HL-60 (cell line): Measurements from ENCODE around the gene LRRC66.

Source experiments
- CTCF ChIP-seq: IDR thresholded peaks from one replicate; pipeline ENCODE4 v1.5.1; 2011; ENCODE audit warnings: low read length, control low read depth, inconsistent platforms; ENCODE audit not compliant: insufficient read depth
- GABPA ChIP-seq: IDR thresholded peaks from 2 replicates; pipeline ENCODE4 v1.6.1; 2012; ENCODE audit warnings: low read depth
- POLR2AphosphoS5 ChIP-seq: IDR thresholded peaks from 2 replicates; pipeline ENCODE4 v1.6.1; 2012; ENCODE audit warnings: low read depth
- REST ChIP-seq: IDR thresholded peaks from 2 replicates; pipeline ENCODE4 v1.6.1; 2012; ENCODE audit warnings: low read depth; ENCODE audit not compliant: insufficient replicate concordance
- SPI1 ChIP-seq: IDR thresholded peaks from 2 replicates; pipeline ENCODE4 v1.6.1; 2012; ENCODE audit warnings: low read depth, mild to moderate bottlenecking, borderline replicate concordance

- TF ChIP-seq CTCF (no peak), SPI1 (no peak), POLR2AphosphoS5 (no peak), GABPA (no peak), REST (no peak)
Measured at GRCh38 chr4:52015366-52015765, 4.8 kb downstream of the LRRC66 start.
